Measurements from ENCODE around the gene ZBTB8B.

Gene ZBTB8B

DNA sequence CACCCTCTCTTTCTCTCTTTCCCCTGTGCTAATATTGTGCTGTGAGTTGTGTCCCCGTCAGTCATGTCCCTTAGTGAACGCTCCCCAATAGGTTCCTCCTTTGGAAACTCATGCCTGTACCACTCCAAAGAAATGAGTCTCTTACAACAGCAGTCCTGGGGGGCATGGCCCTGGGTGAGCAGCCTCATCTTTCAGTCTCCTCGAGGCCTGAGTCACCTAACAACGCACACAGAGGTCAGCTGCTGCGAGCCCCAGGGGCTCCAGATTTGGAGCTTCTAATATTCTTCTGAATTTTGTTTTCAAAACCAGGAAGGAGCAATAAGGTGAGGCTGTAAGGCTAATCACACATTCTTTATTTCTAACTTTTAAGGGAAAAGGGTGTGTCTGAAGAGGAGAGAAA lies 43.9 kb downstream of the ZBTB8B start:
- no peak for DNase-seq (ENCODE audit: low read depth)

DNA sequence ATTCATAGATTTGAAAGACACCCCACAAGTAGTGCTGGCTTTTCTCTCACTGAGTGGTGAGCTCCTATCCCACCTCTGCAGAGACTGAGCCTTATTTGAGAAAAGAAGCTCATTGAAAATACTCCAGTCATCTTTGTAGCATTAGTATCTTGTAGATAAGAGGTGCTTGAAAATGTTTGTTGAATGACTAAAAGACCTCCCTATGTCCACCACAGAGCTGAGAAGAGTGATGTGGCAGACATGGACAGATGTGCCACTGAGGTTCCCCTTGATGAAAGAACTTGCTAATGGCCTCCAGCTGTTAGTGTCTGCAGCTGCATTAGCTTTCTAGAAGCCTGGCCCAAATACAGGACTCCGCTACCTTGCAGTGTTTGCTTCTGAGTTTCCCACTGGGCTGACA lies 45.1 kb downstream of the ZBTB8B start:
- no peak for DNase-seq (ENCODE audit: low read depth)

Data from GM04503 (cell line).